NCI-H2196 (cell line): ENCODE measurements around the gene GRN.
"Not testable (repeated sequence)": the region's sequence is repeated elsewhere in the genome, so short reads cannot be mapped to it uniquely, and the experiment has no call there.

Experiments used
- DNase-seq: peaks from one replicate; lab custom pipeline; 2025; ENCODE audit not compliant: unreplicated experiment; lab: John Stamatoyannopoulos, UW

Gene GRN

DNA sequence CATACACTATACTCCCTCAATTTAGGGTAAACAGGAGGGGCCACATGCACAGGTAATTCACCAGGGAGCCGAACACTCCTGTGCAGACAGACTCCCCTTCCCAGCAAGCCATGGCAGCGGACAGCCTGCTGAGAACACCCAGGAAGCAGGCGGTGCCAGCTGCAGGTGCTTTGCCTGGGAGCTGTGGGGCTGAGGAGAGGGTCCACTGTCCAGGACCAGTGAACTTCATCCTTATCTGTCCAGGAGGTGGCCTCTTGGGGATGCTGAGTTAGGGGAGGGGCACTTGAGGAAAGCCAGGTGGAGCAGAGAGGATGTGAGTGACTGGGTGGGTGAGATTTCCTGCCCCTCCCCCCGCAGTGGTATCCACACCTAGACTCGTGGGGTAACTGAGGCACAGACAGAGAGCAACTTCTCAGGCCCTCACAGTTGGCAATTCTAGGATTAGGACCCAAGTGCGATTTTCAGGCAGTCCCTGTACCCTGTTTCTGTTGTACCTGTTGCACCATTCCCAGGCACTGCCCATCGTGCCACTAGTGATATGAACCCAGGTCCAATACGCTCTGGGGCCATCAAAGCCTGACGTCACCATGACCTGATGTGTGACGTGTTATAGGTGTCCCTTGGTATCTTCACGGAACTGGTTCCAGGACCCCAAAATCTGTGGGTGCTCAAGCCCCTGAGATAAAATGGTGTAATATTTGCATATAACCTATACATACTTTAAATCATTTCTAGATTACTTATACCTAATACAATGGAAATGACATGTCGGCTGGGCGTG is 1.2 kb downstream of the GRN start:
- no peak for DNase-seq

DNA sequence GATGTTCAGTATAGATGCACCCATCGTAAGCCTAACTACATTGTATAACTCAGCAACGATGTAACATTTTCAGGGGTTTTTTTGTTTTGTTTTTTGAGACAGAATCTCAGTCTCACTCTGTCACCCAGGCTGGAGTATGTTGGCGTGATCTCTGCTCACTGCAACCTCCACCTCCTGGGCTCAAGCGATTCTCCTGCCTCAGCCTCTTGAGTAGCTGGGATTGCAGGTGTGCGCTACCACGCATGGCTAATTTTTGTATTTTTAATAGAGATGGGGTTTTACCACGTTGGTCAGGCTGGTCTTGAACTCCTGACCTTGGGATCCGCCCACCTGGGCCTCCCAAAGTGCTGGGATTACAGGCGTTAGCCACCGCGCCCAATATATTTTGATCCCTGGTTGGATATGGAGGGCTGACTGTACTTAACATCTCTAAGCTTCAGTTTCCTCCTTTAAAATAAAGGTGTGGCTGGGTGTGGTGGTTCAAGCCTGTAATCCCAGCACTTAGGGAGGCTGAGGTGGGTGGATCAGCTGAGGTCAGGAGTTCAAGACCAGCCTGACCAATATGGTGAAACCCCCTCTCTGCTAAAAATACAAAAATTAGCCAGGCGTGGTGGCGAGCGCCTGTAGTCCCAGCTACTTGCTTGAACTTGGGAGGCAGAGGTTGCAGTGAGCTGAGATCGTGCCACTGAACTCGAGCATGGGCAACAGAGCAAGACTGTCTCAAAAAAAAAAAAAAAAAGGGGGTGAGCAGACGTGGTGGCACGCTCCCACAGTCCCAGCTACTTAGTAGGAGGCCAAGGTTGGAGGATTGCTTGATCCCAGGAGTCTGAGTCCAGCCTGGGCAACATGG is 2.3 kb downstream of the GRN start:
- not testable (repeated sequence) for DNase-seq

DNA sequence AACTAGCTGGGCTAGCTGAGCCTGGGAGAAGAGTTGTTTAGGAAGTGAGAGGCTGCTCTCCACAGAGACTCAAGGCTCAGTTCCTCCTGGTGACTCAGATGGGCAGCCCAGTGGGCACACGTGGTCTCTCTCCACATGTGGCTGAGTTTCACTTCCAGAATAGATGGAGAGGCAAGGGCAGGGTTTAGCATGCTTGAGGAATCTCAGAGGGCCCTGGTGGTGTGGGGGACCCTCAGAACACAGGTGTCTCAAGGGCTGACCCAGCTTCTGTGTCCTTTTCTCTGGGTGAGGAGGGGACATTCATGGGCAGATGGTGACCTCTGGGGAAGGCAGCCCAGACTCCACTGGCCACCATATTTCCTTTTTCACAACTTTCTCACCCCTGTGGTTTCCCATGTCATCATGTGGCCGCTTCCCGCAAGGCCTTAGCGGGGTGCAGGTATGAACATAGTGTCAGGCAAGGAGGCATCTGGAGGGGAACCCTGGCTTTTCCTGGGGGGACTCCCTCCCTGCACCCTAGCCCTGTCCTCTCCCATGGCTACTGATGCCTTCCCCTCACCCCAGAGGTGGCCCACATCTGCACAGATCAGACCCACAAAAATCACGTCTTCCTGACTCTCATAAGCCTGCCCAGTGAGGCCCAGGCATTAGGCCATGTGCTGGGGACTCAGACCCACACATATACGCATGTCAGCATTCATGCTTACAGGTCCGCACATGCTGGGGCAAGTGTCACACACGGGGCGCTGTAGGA is 3.3 kb downstream of the GRN start:
- DNase-seq, result no peak

DNA sequence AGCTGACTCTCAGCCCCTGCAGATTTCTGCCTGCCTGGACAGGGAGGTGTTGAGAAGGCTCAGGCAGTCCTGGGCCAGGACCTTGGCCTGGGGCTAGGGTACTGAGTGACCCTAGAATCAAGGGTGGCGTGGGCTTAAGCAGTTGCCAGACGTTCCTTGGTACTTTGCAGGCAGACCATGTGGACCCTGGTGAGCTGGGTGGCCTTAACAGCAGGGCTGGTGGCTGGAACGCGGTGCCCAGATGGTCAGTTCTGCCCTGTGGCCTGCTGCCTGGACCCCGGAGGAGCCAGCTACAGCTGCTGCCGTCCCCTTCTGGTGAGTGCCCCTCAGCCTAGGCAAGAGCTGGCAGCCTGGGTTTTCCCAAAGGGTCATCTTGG is 3.9 kb downstream of the GRN start:
- DNase-seq, result no peak

DNA sequence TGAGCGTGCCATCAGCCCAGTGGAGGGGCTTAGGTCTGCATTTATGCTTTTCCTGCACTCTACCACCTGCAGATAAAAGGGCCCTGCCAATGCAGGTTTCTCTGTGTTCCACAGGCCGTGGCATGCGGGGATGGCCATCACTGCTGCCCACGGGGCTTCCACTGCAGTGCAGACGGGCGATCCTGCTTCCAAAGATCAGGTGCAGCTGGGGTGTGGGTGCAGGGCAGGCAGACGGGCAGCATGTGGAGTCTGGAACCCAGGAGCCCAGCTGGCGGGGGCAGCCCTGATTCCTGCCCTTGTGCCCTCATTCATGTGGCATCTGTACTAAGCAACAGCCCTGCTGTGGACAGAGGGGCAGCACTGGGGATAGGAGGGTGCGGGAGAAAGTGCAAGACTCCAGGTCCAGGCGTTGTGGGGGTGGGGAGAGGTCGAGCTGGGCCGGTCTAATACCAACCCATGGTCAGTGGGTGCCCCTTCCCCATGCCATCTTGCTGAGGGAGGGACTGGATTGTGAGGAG is 4.5 kb downstream of the GRN start:
- DNase-seq, result no peak

DNA sequence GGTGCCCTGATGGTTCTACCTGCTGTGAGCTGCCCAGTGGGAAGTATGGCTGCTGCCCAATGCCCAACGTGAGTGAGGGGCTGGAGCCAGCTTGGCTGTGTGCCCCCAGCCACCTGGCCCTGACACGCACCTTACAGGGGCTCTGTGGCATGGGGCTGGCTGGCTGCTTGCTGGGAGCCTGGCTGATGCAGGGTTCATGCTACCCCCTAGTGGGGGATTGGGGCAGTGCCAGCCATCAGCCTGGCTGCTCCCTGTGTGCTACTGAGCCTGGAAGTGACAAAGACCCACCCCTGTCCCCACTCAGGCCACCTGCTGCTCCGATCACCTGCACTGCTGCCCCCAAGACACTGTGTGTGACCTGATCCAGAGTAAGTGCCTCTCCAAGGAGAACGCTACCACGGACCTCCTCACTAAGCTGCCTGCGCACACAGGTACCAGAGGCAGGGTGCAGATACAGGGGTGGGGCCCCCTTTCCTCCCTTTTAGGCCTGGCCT is 5.7 kb downstream of the GRN start:
- DNase-seq, result peak; percentile 56

DNA sequence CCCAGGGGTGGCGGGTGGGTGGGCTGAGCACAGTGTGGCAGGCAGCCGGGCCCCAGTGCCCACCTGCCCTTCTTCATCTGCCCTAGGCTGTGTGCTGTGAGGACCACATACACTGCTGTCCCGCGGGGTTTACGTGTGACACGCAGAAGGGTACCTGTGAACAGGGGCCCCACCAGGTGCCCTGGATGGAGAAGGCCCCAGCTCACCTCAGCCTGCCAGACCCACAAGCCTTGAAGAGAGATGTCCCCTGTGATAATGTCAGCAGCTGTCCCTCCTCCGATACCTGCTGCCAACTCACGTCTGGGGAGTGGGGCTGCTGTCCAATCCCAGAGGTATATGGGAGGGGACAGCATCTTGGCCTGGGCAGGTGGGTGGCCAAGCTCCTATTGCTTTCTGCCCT is 6.4 kb downstream of the GRN start:
- no peak for DNase-seq

DNA sequence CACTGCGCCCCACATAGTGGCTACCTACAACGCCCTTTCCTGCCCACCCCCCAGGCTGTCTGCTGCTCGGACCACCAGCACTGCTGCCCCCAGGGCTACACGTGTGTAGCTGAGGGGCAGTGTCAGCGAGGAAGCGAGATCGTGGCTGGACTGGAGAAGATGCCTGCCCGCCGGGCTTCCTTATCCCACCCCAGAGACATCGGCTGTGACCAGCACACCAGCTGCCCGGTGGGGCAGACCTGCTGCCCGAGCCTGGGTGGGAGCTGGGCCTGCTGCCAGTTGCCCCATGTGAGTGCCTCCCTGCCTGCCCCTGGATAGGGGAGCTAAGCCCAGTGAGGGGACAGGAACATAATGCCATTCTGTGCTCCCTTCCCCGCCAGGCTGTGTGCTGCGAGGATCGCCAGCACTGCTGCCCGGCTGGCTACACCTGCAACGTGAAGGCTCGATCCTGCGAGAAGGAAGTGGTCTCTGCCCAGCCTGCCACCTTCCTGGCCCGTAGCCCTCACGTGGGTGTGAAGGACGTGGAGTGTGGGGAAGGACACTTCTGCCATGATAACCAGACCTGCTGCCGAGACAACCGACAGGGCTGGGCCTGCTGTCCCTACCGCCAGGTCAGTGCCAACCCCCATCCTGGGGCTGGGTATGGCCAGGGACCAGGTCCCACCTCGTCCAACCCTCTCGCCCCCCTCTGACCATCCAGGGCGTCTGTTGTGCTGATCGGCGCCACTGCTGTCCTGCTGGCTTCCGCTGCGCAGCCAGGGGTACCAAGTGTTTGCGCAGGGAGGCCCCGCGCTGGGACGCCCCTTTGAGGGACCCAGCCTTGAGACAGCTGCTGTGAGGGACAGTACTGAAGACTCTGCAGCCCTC is 7.1 kb downstream of the GRN start:
- DNase-seq, result no peak

DNA sequence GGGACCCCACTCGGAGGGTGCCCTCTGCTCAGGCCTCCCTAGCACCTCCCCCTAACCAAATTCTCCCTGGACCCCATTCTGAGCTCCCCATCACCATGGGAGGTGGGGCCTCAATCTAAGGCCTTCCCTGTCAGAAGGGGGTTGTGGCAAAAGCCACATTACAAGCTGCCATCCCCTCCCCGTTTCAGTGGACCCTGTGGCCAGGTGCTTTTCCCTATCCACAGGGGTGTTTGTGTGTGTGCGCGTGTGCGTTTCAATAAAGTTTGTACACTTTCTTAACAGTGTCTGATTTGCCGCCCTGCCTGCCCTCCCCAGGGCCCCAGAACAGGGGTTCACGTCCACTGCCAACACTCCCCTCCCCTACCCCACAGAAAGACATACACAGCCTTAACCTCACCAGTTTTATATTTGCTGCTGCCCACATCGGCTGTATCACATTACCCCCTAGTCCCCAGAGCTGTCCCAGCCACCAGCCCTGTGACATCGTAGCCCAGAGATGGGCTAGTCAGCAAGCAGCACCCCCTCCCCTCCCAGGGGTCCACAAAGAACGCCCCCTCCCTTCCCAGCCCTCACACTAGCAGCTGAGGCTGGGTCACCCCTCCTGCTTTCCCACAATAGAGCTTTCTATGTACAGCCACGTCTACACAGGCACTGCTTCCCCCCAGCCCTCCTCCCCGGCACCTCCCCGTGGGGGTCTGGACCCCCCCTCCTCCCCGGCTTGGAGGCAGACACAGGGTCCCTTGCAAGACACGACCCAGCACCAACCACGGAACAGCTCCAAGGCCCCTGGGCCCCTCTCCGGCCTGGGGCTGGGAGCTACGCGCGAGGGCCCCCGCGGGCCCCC is 7.9 kb downstream of the GRN start:
- DNase-seq, result no peak

DNA sequence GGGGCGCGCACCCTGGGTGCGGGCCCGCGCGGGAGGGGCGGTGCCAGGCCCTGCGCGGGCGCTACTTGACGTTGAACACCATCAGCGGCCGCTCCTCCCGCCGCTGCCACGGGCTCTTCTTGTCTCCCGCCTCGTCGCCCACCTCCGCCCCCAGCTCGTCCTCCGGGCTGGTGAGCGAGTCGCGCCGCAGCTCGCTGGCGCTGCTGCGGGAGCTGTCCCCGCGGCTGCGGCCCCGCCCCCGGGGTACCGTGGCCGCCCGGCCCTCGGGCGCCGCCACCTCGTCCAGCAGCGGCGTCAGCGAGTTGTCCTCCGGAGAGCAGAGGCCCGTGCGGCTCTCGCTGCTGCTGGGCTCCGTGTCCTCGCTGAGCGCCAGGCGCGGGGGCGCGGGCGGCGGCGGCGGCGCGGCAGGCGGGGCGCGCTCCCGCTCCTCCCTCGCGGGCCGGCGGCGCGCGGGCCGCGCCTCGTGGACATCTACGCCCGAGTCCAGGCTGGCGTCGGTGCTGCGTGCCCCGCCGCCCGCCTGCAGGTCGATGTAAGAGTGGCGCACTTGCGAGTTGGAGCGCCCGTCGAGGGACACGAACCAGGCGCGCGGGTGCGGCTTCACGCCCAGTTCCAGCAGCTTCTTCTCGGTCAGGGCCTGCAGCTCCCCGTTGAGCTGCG is 8.7 kb downstream of the GRN start:
- DNase-seq, result no peak

DNA sequence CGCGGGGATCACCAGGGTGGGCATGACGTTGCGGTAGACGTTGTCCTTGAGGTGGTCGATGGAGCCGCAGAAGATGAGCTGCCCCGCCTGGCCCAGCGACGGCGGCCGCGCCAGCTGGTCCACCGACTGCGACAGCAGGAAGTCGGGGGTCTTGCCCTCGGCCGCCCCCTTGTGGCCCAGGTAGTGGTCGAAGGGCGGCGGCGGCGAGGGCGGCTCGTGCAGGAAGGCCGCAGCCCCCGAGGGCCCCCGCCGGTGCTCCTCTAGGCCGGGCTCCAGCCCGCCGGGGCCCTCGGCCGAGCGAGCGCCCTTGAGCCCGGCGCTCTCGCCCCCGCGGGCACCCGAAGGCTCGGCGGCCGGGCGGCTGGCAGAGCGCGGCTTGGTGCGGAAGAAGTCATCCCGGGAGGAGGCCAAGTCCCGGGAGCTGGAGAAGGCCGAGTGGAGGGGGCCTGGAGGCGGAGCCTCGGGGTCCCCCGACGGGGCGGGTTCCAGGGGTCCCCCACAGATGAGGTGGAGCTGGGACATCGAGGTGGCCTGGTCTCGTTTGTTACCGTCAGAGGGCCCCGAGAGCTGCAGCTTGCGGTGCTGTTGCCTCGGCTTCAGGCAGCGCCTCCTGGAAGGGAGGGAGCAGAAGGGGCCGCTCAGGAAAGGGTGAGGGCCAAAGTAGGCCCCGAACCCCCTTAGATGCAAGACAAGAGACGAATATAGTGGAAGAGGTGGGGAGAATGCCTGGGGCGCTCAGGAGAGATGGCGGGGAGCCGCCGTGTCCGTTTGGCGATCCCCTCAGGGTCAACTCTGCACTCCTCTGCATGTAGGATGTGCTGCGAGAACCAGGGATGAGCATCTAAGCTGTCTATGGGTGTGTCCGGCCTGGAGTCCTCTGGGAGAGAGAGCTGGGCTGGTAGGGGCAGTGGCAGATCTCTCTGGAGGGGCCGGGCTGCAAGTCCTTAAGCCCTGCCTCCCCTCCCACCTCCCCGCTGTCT is 9.8 kb downstream of the GRN start:
- no peak for DNase-seq

DNA sequence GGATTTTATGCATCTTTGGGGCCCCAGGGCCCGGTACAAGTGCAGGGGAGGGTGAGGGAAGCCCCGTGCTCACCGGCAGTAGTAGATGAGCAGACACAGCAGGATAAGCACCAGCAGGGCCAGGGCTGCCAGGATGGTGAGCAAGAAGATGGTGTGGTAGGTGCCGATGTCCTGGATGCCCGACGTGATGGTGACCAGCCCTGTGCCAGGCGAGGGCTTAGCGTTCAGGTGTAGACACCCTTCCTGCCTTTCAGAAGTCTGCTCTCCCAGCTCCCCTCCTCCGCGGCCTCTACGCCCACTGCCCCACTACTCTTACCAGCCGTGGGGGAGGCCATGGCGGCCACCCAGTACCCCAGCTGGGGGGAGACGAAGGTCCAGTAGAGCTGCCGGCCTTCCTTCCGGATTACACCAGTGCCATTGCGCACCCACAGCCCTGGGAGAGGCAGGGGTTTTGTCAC is 10.6 kb downstream of the GRN start:
- DNase-seq, result no peak

DNA sequence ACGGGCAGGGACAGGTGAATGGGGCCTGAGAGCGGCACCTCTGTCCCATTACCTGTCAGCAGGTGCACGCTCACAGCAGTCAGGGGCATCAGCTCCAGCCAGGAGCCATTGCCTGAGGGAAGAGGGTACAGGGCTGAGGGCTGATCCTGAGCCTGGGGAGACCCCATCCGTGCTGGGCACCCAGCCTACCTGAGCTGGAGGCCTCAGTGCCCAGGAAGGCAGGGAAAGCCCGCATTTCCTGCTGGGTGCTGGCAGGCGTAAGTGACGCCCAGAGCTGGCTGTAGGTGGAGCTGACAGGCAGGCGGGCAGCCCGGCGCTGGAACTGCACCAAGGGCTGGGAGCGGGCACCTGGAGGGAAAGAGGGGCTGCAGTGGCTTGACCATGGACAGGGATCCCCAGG is 11.1 kb downstream of the GRN start:
- DNase-seq, result no peak

DNA sequence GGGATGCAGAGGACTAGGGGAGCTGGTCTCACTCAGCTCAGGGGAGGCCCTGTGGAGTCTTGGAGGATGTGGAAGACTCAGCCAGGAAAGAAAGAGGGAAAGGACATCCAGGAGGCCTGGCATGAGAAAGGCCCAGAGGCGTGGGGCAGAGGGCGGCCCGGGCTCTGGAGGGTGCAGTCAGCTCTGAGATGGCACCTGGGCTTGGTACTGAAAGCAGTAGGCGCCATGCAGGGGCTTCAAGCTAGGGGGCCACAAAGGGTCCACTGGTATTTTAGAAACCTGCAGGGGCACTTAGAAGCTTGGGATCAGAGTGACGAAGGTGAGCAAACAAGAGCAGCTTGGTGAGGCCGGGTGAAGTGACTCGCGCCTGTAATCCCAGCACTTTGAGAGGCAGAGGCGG is 13.0 kb downstream of the GRN start:
- DNase-seq, result no peak

DNA sequence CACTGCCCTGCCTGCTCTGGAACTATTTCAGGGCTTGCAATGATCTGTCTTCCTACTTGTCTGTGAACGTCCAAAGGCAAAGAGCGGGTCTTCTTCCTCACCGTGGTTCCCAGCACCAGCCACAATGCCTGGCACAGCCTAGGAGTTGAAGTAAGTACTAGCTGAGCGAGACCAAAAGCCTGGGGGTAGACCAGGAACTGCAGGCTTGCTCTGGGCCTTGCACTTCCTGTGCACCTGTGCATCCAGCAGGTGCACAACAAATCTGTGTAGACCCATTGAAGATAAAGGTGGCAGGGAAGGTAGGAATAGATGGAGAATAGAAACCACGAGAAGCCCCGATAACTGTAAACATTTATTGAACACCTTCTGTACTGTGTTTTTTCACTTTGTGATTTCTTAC is 13.9 kb downstream of the GRN start:
- no peak for DNase-seq

DNA sequence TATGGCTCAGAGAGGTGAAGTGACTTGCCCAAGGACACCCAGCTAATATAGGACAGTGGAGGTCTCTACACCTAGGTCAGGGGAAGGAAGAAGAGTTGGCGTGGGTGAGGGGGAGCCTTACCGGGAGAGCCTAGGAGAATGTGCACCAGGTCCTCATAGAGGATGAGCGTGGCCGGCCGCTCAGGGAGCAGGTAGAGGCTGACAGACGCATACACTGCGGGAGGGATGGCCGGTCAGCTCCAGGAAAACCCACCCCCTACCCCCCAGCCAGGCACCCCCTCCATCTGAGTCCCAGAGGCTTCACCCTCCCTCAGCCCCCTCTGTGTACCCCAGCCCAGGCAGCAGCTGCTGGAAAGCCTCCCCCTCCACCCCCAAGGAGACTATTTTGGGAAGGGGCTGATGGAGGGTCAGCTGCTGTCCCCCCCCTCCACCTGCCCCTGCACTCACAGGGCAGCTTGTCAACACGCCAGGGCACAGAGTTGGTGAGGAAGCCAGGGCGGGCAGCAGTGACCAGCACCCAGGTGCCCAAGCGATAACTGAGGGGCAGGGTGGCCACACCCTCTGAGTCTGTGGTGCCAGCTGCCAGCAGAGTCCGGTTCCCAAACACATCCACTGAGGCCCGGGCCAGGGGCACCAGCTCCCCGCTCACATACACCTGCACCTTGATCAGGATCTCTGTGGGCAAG is 14.5 kb downstream of the GRN start:
- DNase-seq, result no peak

DNA sequence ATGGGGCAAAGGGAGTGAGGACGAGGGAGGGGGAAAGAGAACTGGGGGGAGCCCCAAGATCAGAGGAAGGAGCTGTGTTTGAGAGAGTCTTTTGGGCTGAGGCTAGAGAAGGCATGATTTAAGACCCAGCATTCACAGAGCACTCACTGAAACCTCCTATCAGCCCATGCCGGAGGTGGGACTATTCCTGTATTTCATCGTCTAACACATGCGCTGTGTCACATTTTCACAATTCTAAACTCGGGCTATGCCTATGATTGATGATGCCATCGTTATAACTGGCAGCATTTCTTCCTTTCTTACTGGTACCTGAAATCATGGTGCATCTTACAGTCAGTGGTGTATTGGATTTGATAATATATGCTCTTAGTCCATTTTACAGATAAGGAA is 15.0 kb downstream of the GRN start:
- no peak for DNase-seq
